Activated T-cell treated with anti-CD3 and anti-CD28 coated beads, Interleukin-2, amount 50 U/mL, for 4 hours (primary cell): ENCODE data around the gene ABI3BP. TPM values are rescaled to one million over a fixed set of nuclear protein-coding genes. Genes with fewer than 3 reads are reported as not detected.

Experiments used
- ATAC-seq, 2 donors: fragments of 200-7000 bp; cut with Tn5 transposase; one replicate each; pipeline ENCODE4 v1.10.0; 2021
- DNase-seq: peaks from one replicate; pipeline ENCODE4 v3.0.0-alpha.2; 2020
- H3K27me3 Mint-ChIP-seq: one replicate; pipeline ENCODE4 v1.8.0; 2021; ENCODE audit warnings: low read depth, mixed read lengths
- H3K36me3 Mint-ChIP-seq: one replicate; pipeline ENCODE4 v1.8.0; 2022; ENCODE audit warnings: mixed read lengths; ENCODE audit not compliant: insufficient read depth
- H3K4me1 Mint-ChIP-seq: one replicate; pipeline ENCODE4 v1.8.0; 2021; ENCODE audit warnings: low read depth, mixed read lengths
- H3K4me3 Mint-ChIP-seq: one replicate; pipeline ENCODE4 v1.8.0; 2021; ENCODE audit warnings: mild to moderate bottlenecking, moderate library complexity, mixed read lengths
- H3K9me3 Mint-ChIP-seq: one replicate; pipeline ENCODE4 v1.8.0; 2021; ENCODE audit warnings: mixed read lengths
- total RNA-seq, 3 donors: library from RNA; stranded (reverse); gene quantifications; one replicate each; pipeline ENCODE4 v1.2.1, GENCODE V29; 2021

ABI3BP gene
- total RNA-seq, 3 donors from 2014 or later: 0.21 to 0.46 TPM; not detected in 1

DNA sequence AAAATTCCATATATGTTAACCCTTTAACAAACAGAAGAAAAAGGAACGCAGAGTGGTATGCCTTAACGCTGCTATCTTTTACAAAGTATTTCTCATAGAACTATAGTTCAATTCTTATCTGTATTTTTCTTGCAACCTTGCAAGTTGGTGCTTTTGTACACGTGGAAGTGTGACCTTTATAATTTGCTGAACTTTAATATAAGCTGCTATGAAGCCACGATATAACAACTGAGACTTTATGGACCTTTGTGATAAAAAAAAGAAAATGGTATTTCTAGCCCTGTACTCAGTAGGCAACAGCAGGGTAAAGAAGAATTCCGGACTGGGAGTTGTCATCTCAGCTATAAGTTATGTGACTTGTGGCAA lies 290.3 kb downstream of the ABI3BP start:
- Mint-ChIP-seq H3K36me3 (no peaks in the 10 kb centered on the region), H3K4me1 (no peaks in the 10 kb centered on the region), H3K4me3 (no peak overlapping the region), H3K27me3 (peaks cover 36% of the 10 kb centered on the region), H3K9me3 (no peaks in the 10 kb centered on the region)
- ATAC-seq: no peak
- DNase-seq: no peak

DNA sequence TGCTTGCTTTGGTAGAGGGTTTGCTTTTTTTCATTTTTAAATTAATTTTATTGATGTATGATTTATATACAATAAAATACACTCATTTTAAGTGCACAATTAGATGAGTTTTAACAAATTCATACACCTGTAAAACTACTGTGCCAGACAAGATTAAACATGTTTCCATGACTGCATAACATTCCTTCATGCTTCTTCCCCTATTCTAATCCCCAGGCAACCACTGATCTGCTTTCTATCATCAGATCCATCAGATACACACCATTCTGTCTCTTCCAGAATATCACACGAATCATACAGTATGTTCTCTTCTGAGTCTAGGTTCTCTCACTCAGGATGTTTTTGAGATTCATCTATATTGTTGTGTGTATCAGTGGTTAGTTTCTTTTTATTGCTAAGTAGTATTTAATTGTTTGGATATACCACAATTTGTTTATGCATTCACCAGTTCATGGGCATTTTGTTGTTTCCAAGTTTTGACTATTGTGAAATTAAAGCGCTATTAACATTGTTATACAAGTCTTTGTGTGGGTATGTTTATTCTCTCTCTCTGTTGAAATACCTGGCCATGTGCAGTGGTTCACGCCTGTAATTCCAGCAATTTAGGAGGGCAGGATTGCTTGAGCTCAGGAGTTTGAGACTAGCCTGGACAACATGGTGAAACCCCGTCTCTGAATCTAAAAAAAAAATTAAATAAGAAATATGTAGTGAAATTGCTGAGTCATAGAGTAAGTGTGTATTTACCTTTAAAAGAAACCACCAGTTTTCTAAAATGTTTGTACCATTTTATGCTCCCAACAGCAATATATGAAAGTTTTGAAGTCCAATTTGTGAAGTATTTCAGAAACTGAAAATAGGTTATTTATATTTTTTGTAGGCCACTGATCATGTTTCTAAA lies 290.9 kb downstream of the ABI3BP start:
- H3K27me3 Mint-ChIP-seq: peaks cover 40% of the 10 kb centered on the region

DNA sequence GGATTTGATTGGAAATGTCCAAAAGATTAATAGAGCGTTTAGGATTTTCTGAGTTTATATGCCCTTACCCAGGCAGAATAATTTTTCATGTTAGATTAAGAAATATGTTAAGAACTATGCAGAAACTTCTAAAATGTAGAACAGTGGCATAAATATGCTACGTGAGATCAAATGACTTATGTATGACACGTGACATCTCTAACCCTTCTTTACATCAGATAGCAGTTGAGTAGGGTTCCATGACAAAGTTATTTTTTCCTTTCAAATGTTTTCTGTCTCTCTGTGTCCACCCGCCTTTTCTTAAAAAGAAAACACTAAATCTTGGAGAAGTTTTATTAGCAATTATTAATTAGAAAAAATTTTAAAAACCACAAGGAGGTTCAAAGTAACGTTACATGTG lies 292.5 kb downstream of the ABI3BP start:
- ATAC-seq (no peak), DNase-seq (no peak)
- H3K4me3 Mint-ChIP-seq: no peak overlapping the region
- no peaks in the 10 kb centered on the region for H3K36me3 Mint-ChIP-seq
- H3K9me3 Mint-ChIP-seq: no peaks in the 10 kb centered on the region
- no peaks in the 10 kb centered on the region for H3K4me1 Mint-ChIP-seq
- peaks cover 46% of the 10 kb centered on the region for H3K27me3 Mint-ChIP-seq

More for the DNA sequence above, 290.9 kb downstream of the ABI3BP start:
- Mint-ChIP-seq H3K36me3 (no peaks in the 10 kb centered on the region), H3K9me3 (no peaks in the 10 kb centered on the region), H3K4me1 (no peaks in the 10 kb centered on the region), H3K4me3 (no peak overlapping the region)
- no peak for DNase-seq
- ATAC-seq: no peak
